ENCODE results near the gene TLR10. TPM values are rescaled to one million over a fixed set of nuclear protein-coding genes. Genes with fewer than 3 reads are reported as not detected.
"Not testable (repeated sequence)": the region's sequence is repeated elsewhere in the genome, so short reads cannot be mapped to it uniquely, and the experiment has no call there.

Gene TLR10
- total and polyA plus RNA-seq, 2 experiments from 2014 or later: not detected

DNA sequence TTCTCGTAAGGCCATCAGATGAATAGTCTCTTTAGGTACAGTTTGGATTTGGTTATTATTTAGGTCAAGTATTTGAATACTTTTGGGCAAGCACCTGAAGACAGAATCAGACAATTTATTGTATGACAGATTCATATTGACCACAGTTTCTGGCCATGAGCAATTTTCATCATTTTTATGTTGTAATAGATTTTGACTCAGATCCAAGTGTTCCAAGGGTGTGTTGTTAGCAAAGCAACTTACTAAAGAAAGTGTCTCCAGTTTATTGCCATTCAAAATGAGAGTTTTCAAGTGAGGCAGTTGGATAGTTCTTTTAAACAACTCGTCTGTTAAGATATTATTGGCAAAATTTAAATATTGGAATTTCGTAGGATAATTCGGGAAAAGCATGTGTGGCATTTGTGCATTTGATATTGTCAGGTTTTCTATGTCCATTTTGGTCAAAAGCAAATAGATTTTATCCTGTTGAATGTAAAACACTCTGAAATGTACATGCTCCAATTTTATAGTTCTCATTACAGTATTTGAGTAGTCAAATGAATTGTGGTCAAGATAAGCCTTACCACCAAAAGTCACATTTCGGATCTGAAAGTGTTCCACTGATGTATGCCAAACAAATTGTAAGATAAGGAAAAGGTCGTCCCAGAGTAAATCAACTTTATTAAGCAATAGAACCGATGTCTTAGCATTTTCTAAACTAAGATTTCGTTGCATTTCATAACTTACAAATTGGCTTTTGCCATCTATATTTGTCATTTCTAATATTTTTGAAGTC is 8.4 kb downstream of the TLR10 start:
- DNase-seq: no peak
- WGBS, 2 experiments (ENCODE audit: low coverage in 1 of 2, low lambda C conversion rate in 2 of 2, missing lambda C conversion rate in 2 of 2): 51 to 56% methylated on average over 8 of the region's 8 CpGs

DNA sequence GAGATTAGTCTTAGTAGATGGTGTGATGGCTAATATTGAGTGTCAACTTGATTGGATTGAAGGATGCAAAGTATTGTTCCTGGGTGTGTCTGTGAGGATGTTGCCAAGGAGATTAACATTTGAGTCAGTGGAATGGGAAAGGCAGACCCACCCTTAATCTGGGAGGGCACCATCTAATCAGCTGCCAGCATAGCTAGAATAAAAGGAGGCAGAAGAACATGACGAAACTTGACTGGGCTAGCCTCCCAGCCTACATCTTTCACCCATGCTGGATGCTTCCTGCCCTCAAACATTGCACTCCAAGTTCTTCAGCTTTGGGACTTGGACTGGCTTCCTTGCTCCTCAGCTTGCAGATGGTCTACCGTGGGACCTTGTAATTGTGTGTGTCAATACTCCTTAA is 12.5 kb downstream of the TLR10 start:
- H3K9me2 ChIP-seq (ENCODE audit: insufficient read depth); H3K4me2 ChIP-seq (ENCODE audit: unreplicated experiment); H4K20me1 ChIP-seq (ENCODE audit: insufficient read depth); H3K36me3 ChIP-seq (ENCODE audit: low read depth); in situ Hi-C loops (cut with MboI); H3F3A ChIP-seq (ENCODE audit: insufficient read depth); H3K9me3 ChIP-seq (ENCODE audit: low read depth); H3K79me2 ChIP-seq (ENCODE audit: insufficient read depth); DNase-seq; H3K4me3 ChIP-seq; H3K27ac ChIP-seq; H3K9ac ChIP-seq; H3K4me1 ChIP-seq (ENCODE audit: insufficient read depth); H2AFZ ChIP-seq: not testable (repeated sequence)
- WGBS, 2 experiments (ENCODE audit: low coverage in 1 of 2, low lambda C conversion rate in 2 of 2, missing lambda C conversion rate in 2 of 2): 0 to 3% methylated on average over 2 of the region's 2 CpGs
- H3K27me3 ChIP-seq (replicated peaks; ENCODE audit: insufficient read depth): peaks cover 13% of the 10 kb centered on the region; the same call in 1 of the 2 replicates

More for the DNA sequence above, 8.4 kb downstream of the TLR10 start:
- in situ Hi-C loops (cut with MboI): no loop called here
- peaks cover 13% of the 10 kb centered on the region; the same call in 1 of the 2 replicates for H3K27me3 ChIP-seq (replicated peaks; ENCODE audit: insufficient read depth)
- no peak overlapping the region for H3K27ac ChIP-seq
- H2AFZ ChIP-seq: no peak overlapping the region
- H3K9ac ChIP-seq: no peak overlapping the region
- no peaks in the 10 kb centered on the region for H3F3A ChIP-seq (ENCODE audit: insufficient read depth)
- no peak overlapping the region for H3K4me3 ChIP-seq
- no peaks in the 10 kb centered on the region for H4K20me1 ChIP-seq (ENCODE audit: insufficient read depth)
- no peaks in the 10 kb centered on the region for H3K9me2 ChIP-seq (ENCODE audit: insufficient read depth)
- H3K9me3 ChIP-seq (ENCODE audit: low read depth): no peaks in the 10 kb centered on the region
- no peaks in the 10 kb centered on the region for H3K4me1 ChIP-seq (ENCODE audit: insufficient read depth)
- no peak for TF ChIP-seq EZH2 (IDR thresholded peaks at IDR 0.05; ENCODE audit: insufficient read depth, poor library complexity, severe bottlenecking)
- no peak for TF ChIP-seq EZH2phosphoT487 (IDR thresholded peaks at IDR 0.05; ENCODE audit: insufficient read depth, low read depth)
- H3K79me2 ChIP-seq (ENCODE audit: insufficient read depth): no peaks in the 10 kb centered on the region
- H3K36me3 ChIP-seq (ENCODE audit: low read depth): no peaks in the 10 kb centered on the region
- no peak overlapping the region for H3K4me2 ChIP-seq (ENCODE audit: unreplicated experiment)

GRCh38 chr4:38769857-38770256 is 12.9 kb downstream of the TLR10 start:
- Histone ChIP-seq H4K20me1 (ENCODE audit: insufficient read depth) (no peaks in the 10 kb centered on the region), H3K9me3 (ENCODE audit: low read depth) (no peaks in the 10 kb centered on the region), H3K27me3 (replicated peaks; ENCODE audit: insufficient read depth) (peaks cover 12% of the 10 kb centered on the region; the same call in 1 of the 2 replicates), H3F3A (ENCODE audit: insufficient read depth) (no peaks in the 10 kb centered on the region), H3K4me2 (ENCODE audit: unreplicated experiment) (no peak overlapping the region), H3K4me1 (ENCODE audit: insufficient read depth) (0 out of 2 replicates have a peak, but pooled peaks cover 4% of the 10 kb centered on the region), H3K79me2 (ENCODE audit: insufficient read depth) (no peaks in the 10 kb centered on the region), H3K9ac (no peak overlapping the region), H3K9me2 (ENCODE audit: insufficient read depth) (no peaks in the 10 kb centered on the region), H2AFZ (no peak overlapping the region), H3K27ac (no peak overlapping the region), H3K4me3 (no peak overlapping the region), H3K36me3 (ENCODE audit: low read depth) (no peaks in the 10 kb centered on the region)
- no peak for DNase-seq
- WGBS, 2 experiments (ENCODE audit: low coverage in 1 of 2, low lambda C conversion rate in 2 of 2, missing lambda C conversion rate in 2 of 2): 67 to 73% methylated on average over 2 of the region's 2 CpGs
- TF ChIP-seq EZH2 (IDR thresholded peaks at IDR 0.05; ENCODE audit: insufficient read depth, poor library complexity, severe bottlenecking) (no peak), EZH2phosphoT487 (IDR thresholded peaks at IDR 0.05; ENCODE audit: insufficient read depth, low read depth) (no peak)
- in situ Hi-C loops (cut with MboI): no loop called here

DNA sequence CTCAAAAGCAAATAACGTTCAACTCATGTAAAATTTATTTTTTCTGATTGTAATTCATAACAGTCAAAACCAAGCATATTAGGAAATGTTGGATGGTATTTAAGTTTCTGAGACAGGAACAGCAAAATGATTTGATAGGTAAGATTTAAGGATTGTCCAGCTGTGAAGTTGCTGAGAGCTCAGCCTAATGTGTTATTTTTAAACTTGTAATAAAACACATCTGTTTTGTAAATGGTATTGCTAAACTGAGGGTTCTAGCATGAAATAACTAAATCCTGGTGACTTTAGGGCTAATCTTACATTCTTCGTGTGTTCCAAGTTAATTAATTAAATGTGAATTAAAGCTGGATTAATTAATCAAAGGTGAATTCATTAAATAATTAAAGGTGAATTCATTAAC is 13.3 kb downstream of the TLR10 start:
- 3 to 8% methylated on average over 2 of the region's 2 CpGs for WGBS, 2 experiments (ENCODE audit: low coverage in 1 of 2, low lambda C conversion rate in 2 of 2, missing lambda C conversion rate in 2 of 2)
- Histone ChIP-seq H2AFZ (no peak overlapping the region), H3K4me1 (ENCODE audit: insufficient read depth) (0 out of 2 replicates have a peak, but pooled peaks cover 4% of the 10 kb centered on the region), H3K4me3 (no peak overlapping the region), H3K79me2 (ENCODE audit: insufficient read depth) (no peaks in the 10 kb centered on the region), H3K36me3 (ENCODE audit: low read depth) (no peaks in the 10 kb centered on the region), H3K27ac (no peak overlapping the region), H3K9me2 (ENCODE audit: insufficient read depth) (no peaks in the 10 kb centered on the region), H4K20me1 (ENCODE audit: insufficient read depth) (no peaks in the 10 kb centered on the region), H3K4me2 (ENCODE audit: unreplicated experiment) (no peak overlapping the region), H3K9me3 (ENCODE audit: low read depth) (no peaks in the 10 kb centered on the region), H3K27me3 (replicated peaks; ENCODE audit: insufficient read depth) (peaks cover 8% of the 10 kb centered on the region; the same call in 1 of the 2 replicates), H3K9ac (no peak overlapping the region), H3F3A (ENCODE audit: insufficient read depth) (no peaks in the 10 kb centered on the region)
- DNase-seq: no peak
- in situ Hi-C loops (cut with MboI): no loop called here
- TF ChIP-seq EZH2 (IDR thresholded peaks at IDR 0.05; ENCODE audit: insufficient read depth, poor library complexity, severe bottlenecking): no peak
- TF ChIP-seq EZH2phosphoT487 (IDR thresholded peaks at IDR 0.05; ENCODE audit: insufficient read depth, low read depth): no peak

Data from GM23248 (cell line).